Mesothelial cell of epicardium (in vitro differentiated cells): ENCODE results near the gene SNX7. TPM values are rescaled to one million over a fixed set of nuclear protein-coding genes. Genes with fewer than 3 reads are reported as not detected.

Experiments
- DNase-seq, 2 experiments: peaks; one replicate each; pipeline ENCODE4 v3.0.0; 2021; ENCODE audit warnings: low spot score in 2 of 2; ENCODE audit not compliant: unreplicated experiment in 2 of 2
- H3K27ac Mint-ChIP-seq: 2 replicates; pipeline ENCODE4 v1.8.0; 2021; ENCODE audit warnings: mixed read lengths
- H3K27me3 Mint-ChIP-seq: 2 replicates; pipeline ENCODE4 v1.8.0; 2021; ENCODE audit warnings: low read depth, mixed read lengths
- H3K36me3 Mint-ChIP-seq: 2 replicates; pipeline ENCODE4 v1.8.0; 2021; ENCODE audit warnings: mixed read lengths
- H3K4me1 Mint-ChIP-seq: 2 replicates; pipeline ENCODE4 v1.8.0; 2021; ENCODE audit warnings: mixed read lengths
- H3K4me3 Mint-ChIP-seq: 2 replicates; pipeline ENCODE4 v1.8.0; 2021; ENCODE audit warnings: mild to moderate bottlenecking, moderate library complexity, mixed read lengths
- H3K9me3 Mint-ChIP-seq: 2 replicates; pipeline ENCODE4 v1.8.0; 2021; ENCODE audit warnings: mixed read lengths
- total RNA-seq: library from RNA; stranded (reverse); gene quantifications from 3 replicates; pipeline ENCODE4 v1.2.1, GENCODE V29; 2021
- TF ChIP-seq, protein P1 (sequence below): fragments of 200-600 bp; sonication (generic); IDR thresholded peaks from one replicate; pipeline ENCODE4 v1.5.0; 2021; ENCODE audit warnings: antibody characterized with exemption; ENCODE audit not compliant: unreplicated experiment

Gene SNX7
- total RNA-seq, 1 donor from 2014 or later: 16.1 TPM

GRCh38 chr1:98669355-98670296 is 8.1 kb downstream of the SNX7 start:
- Mint-ChIP-seq H3K4me1 (peaks cover 4% of the 10 kb centered on the region), H3K9me3 (no peaks in the 10 kb centered on the region), H3K27me3 (no peaks in the 10 kb centered on the region), H3K36me3 (peaks cover 6% of the 10 kb centered on the region), H3K27ac (no peak overlapping the region), H3K4me3 (no peak overlapping the region)
- DNase-seq: no peak
- TF ChIP-seq, protein P1, sequence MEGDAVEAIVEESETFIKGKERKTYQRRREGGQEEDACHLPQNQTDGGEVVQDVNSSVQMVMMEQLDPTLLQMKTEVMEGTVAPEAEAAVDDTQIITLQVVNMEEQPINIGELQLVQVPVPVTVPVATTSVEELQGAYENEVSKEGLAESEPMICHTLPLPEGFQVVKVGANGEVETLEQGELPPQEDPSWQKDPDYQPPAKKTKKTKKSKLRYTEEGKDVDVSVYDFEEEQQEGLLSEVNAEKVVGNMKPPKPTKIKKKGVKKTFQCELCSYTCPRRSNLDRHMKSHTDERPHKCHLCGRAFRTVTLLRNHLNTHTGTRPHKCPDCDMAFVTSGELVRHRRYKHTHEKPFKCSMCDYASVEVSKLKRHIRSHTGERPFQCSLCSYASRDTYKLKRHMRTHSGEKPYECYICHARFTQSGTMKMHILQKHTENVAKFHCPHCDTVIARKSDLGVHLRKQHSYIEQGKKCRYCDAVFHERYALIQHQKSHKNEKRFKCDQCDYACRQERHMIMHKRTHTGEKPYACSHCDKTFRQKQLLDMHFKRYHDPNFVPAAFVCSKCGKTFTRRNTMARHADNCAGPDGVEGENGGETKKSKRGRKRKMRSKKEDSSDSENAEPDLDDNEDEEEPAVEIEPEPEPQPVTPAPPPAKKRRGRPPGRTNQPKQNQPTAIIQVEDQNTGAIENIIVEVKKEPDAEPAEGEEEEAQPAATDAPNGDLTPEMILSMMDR: no peak

- Mint-ChIP-seq H3K4me3 (no peak overlapping the region), H3K36me3 (peaks cover 7% of the 10 kb centered on the region), H3K9me3 (peaks cover 1% of the 10 kb centered on the region), H3K27ac (no peak overlapping the region), H3K4me1 (peaks cover 6% of the 10 kb centered on the region), H3K27me3 (no peaks in the 10 kb centered on the region)
- TF ChIP-seq, protein P1: no peak
- DNase-seq: no peak
Measured at GRCh38 chr1:98672189-98672588, 10.7 kb downstream of the SNX7 start.

- peaks cover 6% of the 10 kb centered on the region for H3K4me1 Mint-ChIP-seq
- no peaks in the 10 kb centered on the region for H3K27me3 Mint-ChIP-seq
- TF ChIP-seq, protein P1: no peak
- H3K9me3 Mint-ChIP-seq: peaks cover 12% of the 10 kb centered on the region
- peaks cover 14% of the 10 kb centered on the region for H3K36me3 Mint-ChIP-seq
- no peak overlapping the region for H3K27ac Mint-ChIP-seq
- no peak overlapping the region for H3K4me3 Mint-ChIP-seq
- DNase-seq: no peak
Measured at GRCh38 chr1:98674075-98674781, 12.7 kb downstream of the SNX7 start.

DNA sequence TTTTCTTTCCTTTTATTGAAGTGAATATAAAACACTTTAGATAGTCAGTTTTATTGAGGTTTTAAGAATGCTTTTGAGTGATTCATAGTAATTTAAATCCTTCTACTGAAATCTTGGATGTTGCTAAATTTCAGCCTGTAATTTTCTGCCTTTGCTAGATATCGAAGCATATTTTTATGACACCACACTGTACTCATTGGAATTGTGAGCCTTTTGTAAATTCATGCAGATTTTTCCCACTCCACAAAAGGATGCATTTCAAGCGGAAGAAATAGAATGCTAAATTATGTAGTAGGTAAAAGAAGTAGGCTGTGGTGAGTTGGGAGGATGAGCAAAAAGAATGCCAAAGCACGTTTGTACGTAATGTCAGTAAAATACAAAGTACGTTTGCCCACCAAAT is 13.8 kb downstream of the SNX7 start:
- TF ChIP-seq, protein P1: no peak
- H3K4me3 Mint-ChIP-seq: no peak overlapping the region

DNA sequence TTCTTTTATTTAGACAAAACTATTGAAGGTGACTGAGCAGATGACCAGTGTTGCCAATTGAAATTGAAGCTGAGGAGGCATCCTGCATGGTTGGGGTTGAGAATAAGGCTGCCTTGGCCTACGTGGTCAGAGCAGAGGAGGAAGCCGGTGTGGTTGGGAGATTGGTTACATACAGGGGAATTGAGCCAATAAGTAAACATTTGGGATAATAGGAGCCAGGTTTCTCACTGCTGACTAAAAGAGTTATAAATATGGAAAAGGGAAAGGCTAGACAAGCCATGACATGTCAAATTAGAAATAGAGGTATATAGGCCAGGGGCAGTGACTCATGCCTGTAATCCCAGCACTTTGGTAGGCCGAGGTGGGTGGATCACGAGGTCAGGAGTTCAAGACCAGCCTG is 15.8 kb downstream of the SNX7 start:
- no peak overlapping the region for H3K27ac Mint-ChIP-seq
- H3K36me3 Mint-ChIP-seq: peaks cover 25% of the 10 kb centered on the region
- TF ChIP-seq, protein P1: no peak
- H3K9me3 Mint-ChIP-seq: peaks cover 36% of the 10 kb centered on the region
- H3K27me3 Mint-ChIP-seq: no peaks in the 10 kb centered on the region
- no peak for DNase-seq
- H3K4me3 Mint-ChIP-seq: no peak overlapping the region
- peaks cover 1% of the 10 kb centered on the region for H3K4me1 Mint-ChIP-seq

More for the DNA sequence above, 13.8 kb downstream of the SNX7 start:
- Mint-ChIP-seq H3K27ac (no peak overlapping the region), H3K9me3 (peaks cover 18% of the 10 kb centered on the region), H3K36me3 (peaks cover 20% of the 10 kb centered on the region), H3K27me3 (no peaks in the 10 kb centered on the region), H3K4me1 (peaks cover 3% of the 10 kb centered on the region)
- no peak for DNase-seq
